GM19238 (cell line): Measurements from ENCODE around the gene POGLUT3.
A peak's percentile ranks its signal among the peaks of the same experiment; 100 is the strongest.

Experiments
- DNase-seq: peaks from one replicate; pipeline ENCODE4 v3.0.0; 2011; ENCODE audit warnings: low spot score; ENCODE audit not compliant: insufficient read length

POGLUT3 gene

GRCh38 chr11:108498046-108498815 is at the start of gene POGLUT3:
POGLUT3 (minus strand) TSS chr11:108498384; CDS start chr11:108498366, 18 bp downstream.
- peak; percentile 65 for DNase-seq

- DNase-seq = no peak
Measured at GRCh38 chr11:108545909-108546501, 47.8 kb upstream of the POGLUT3 start.

GRCh38 chr11:108543316-108543964 is 45.3 kb upstream of the POGLUT3 start:
- DNase-seq = no peak

- no peak for DNase-seq
Measured at GRCh38 chr11:108541531-108541930, 43.3 kb upstream of the POGLUT3 start.

GRCh38 chr11:108538502-108538901 is 40.3 kb upstream of the POGLUT3 start:
- DNase-seq = no peak

GRCh38 chr11:108538022-108538424 is 39.8 kb upstream of the POGLUT3 start:
- no peak for DNase-seq

GRCh38 chr11:108536783-108537182 is 38.6 kb upstream of the POGLUT3 start:
- no peak for DNase-seq

- no peak for DNase-seq
Measured at GRCh38 chr11:108535384-108535955, 37.3 kb upstream of the POGLUT3 start.

- DNase-seq = no peak
Measured at GRCh38 chr11:108534274-108534882, 36.2 kb upstream of the POGLUT3 start.

GRCh38 chr11:108530426-108530825 is 32.2 kb upstream of the POGLUT3 start:
- DNase-seq = no peak

GRCh38 chr11:108527382-108527781 is 29.2 kb upstream of the POGLUT3 start:
- DNase-seq = no peak

- no peak for DNase-seq
Measured at GRCh38 chr11:108525161-108525560, 27.0 kb upstream of the POGLUT3 start.

GRCh38 chr11:108524422-108524821 is 26.2 kb upstream of the POGLUT3 start:
- no peak for DNase-seq

GRCh38 chr11:108522318-108522717 is 24.1 kb upstream of the POGLUT3 start:
- no peak for DNase-seq

- no peak for DNase-seq
Measured at GRCh38 chr11:108518581-108518980, 20.4 kb upstream of the POGLUT3 start.

- no peak for DNase-seq
Measured at GRCh38 chr11:108516125-108516524, 17.9 kb upstream of the POGLUT3 start.

- no peak for DNase-seq
Measured at GRCh38 chr11:108512708-108513107, 14.5 kb upstream of the POGLUT3 start.

- no peak for DNase-seq
Measured at GRCh38 chr11:108511851-108512474, 13.8 kb upstream of the POGLUT3 start.

GRCh38 chr11:108508653-108509593 is 10.7 kb upstream of the POGLUT3 start:
- no peak for DNase-seq

GRCh38 chr11:108501396-108501795 is 3.2 kb upstream of the POGLUT3 start:
- DNase-seq = no peak
